SK-N-SH treated with all-trans-retinoic acid at 6 μM for 48 hours (cell line): ENCODE results near the gene KNG1.

Source experiments
- CSDC2 ChIP-seq: fragments of 250-450 bp; sonication (Bioruptor Pico); IDR thresholded peaks from 2 replicates; pipeline ENCODE4 v1.5.0; 2020; ENCODE audit warnings: mild to moderate bottlenecking, moderate library complexity
- TCF4 ChIP-seq: fragments of 250-450 bp; sonication (Bioruptor Pico); IDR thresholded peaks from 2 replicates; pipeline ENCODE4 v1.8.0; 2021; ENCODE audit warnings: mild to moderate bottlenecking, moderate library complexity, borderline replicate concordance
- ZFP3 ChIP-seq: fragments of 250-450 bp; sonication (Bioruptor Pico); IDR thresholded peaks from 2 replicates; pipeline ENCODE4 v1.5.0; 2020; ENCODE audit warnings: mild to moderate bottlenecking, moderate library complexity
- ZNF70 ChIP-seq: fragments of 450-650 bp; formaldehyde crosslinking; IDR thresholded peaks from 2 replicates; pipeline ENCODE4 v1.5.0; 2020; ENCODE audit warnings: mild to moderate bottlenecking, moderate library complexity
- TF ChIP-seq, protein P1 (sequence below): fragments of 250-450 bp; sonication (Bioruptor Pico); IDR thresholded peaks from 2 replicates; pipeline ENCODE4 v1.5.0; 2020; ENCODE audit warnings: mild to moderate bottlenecking, moderate library complexity

DNA sequence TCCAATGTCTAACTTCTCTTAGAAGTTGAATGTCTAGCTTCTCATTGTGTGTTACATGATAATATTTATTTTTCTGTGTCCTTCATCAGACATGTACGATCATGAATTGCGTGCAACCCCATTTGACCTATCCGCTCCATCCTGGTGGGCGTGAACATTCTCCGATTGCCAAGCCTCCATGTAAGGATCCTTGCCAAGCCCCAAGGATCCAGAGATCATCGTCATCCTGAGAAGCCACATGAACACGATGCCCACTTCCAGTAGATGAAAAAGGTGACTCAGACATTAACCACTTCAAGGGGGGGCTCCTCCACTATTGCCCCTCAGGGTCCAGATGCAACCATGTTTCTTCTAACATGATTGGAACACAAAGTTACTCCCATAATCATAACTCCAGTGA, 25.5 kb upstream of the KNG1 start:
- no peak for TF ChIP-seq ZNF70 (CRISPR knock-in tag)
- no peak for TF ChIP-seq CSDC2 (CRISPR knock-in tag)
- no peak for TF ChIP-seq TCF4
- TF ChIP-seq, protein P1, sequence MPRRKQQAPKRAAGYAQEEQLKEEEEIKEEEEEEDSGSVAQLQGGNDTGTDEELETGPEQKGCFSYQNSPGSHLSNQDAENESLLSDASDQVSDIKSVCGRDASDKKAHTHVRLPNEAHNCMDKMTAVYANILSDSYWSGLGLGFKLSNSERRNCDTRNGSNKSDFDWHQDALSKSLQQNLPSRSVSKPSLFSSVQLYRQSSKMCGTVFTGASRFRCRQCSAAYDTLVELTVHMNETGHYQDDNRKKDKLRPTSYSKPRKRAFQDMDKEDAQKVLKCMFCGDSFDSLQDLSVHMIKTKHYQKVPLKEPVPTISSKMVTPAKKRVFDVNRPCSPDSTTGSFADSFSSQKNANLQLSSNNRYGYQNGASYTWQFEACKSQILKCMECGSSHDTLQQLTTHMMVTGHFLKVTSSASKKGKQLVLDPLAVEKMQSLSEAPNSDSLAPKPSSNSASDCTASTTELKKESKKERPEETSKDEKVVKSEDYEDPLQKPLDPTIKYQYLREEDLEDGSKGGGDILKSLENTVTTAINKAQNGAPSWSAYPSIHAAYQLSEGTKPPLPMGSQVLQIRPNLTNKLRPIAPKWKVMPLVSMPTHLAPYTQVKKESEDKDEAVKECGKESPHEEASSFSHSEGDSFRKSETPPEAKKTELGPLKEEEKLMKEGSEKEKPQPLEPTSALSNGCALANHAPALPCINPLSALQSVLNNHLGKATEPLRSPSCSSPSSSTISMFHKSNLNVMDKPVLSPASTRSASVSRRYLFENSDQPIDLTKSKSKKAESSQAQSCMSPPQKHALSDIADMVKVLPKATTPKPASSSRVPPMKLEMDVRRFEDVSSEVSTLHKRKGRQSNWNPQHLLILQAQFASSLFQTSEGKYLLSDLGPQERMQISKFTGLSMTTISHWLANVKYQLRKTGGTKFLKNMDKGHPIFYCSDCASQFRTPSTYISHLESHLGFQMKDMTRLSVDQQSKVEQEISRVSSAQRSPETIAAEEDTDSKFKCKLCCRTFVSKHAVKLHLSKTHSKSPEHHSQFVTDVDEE (CRISPR knock-in tag) = no peak
- no peak for TF ChIP-seq ZFP3 (CRISPR knock-in tag)
